Astrocyte of the spinal cord (primary cell): ENCODE measurements around the gene RPL22.

Source experiments
- DNase-seq: peaks from one replicate; pipeline ENCODE4 v3.0.0; 2011; ENCODE audit warnings: low read depth, low spot score
- H3K4me3 ChIP-seq: 2 replicates; pipeline ENCODE4 v1.5.1; 2011; ENCODE audit warnings: low read depth, mild to moderate bottlenecking, low read length, moderate library complexity
- CTCF ChIP-seq: IDR thresholded peaks from 2 replicates; pipeline ENCODE4 v1.5.1; 2012; ENCODE audit warnings: low read depth, mild to moderate bottlenecking, low read length, inconsistent platforms
- in situ Hi-C: cut with HindIII; loops from 2 replicates; pipeline ENCODE4 v1.10.0; 2017; ENCODE audit warnings: low sequenced_read_pairs

RPL22 gene

GRCh38 chr1:6166655-6167390 lies 32.6 kb downstream of the RPL22 start:
- H3K4me3 ChIP-seq = no peak overlapping the region
- TF ChIP-seq CTCF = no peak
- in situ Hi-C loops = no loop called here
- no peak for DNase-seq

GRCh38 chr1:6166221-6166620 lies 33.2 kb downstream of the RPL22 start:
- TF ChIP-seq CTCF = no peak
- no peak for DNase-seq
- in situ Hi-C loops = no loop called here
- H3K4me3 ChIP-seq = no peak overlapping the region

GRCh38 chr1:6165441-6165985 lies 33.9 kb downstream of the RPL22 start:
- DNase-seq = no peak
- H3K4me3 ChIP-seq = no peak overlapping the region
- TF ChIP-seq CTCF = no peak
- in situ Hi-C loops = no loop called here

GRCh38 chr1:6165027-6165426 lies 34.4 kb downstream of the RPL22 start:
- DNase-seq = no peak
- no peak overlapping the region for H3K4me3 ChIP-seq
- TF ChIP-seq CTCF = no peak
- in situ Hi-C loops = no loop called here

- in situ Hi-C loops = no loop called here
- no peak overlapping the region for H3K4me3 ChIP-seq
- DNase-seq = no peak
- TF ChIP-seq CTCF = no peak
These were observed 35.3 kb downstream of the RPL22 start for GRCh38 chr1:6163973-6164617.

- H3K4me3 ChIP-seq = no peak overlapping the region
- no peak for DNase-seq
- in situ Hi-C loops = no loop called here
- TF ChIP-seq CTCF = no peak
These were observed 36.0 kb downstream of the RPL22 start for GRCh38 chr1:6163191-6163972.
